Thyroid gland (tissue), 4 donors: ENCODE results near the gene TRIP12. TPM values are rescaled to one million over a fixed set of nuclear protein-coding genes. Genes with fewer than 3 reads are reported as not detected.
"Not testable (repeated sequence)": the region's sequence is repeated elsewhere in the genome, so short reads cannot be mapped to it uniquely, and the experiment has no call there.

Source experiments
- DNase-seq, 2 donors: peaks; one replicate each; pipeline ENCODE4 v3.0.0-alpha.2; 2019
- H3K27ac ChIP-seq, 3 donors: fragments of 200-600 bp; sonication (generic); 1 replicate in 2 of 3; 2 replicates in 1 of 3; pipeline ENCODE4 v1.5.1; 2016 to 2019; ENCODE audit warnings: mild to moderate bottlenecking in 1 of 3, moderate library complexity in 1 of 3
- H3K27me3 ChIP-seq: fragments of 200-600 bp; sonication (generic); one replicate; pipeline ENCODE4 v1.5.1; 2019
- H3K36me3 ChIP-seq, 2 donors: fragments of 200-600 bp; sonication (generic); one replicate each; pipeline ENCODE4 v1.5.1; 2016 to 2019
- H3K4me1 ChIP-seq, 2 donors: fragments of 200-600 bp; sonication (generic); one replicate each; pipeline ENCODE4 v1.5.1; 2017 to 2019
- H3K4me3 ChIP-seq, 3 donors: fragments of 200-600 bp; sonication (generic); replicated peaks in 1 of 3; 1 replicate in 2 of 3; 2 replicates in 1 of 3; pipeline ENCODE4 v1.5.1; 2016; ENCODE audit warnings: mild to moderate bottlenecking in 1 of 3
- H3K9me3 ChIP-seq: fragments of 200-600 bp; sonication (generic); one replicate; pipeline ENCODE4 v1.5.1; 2017
- CTCF ChIP-seq, 6 experiments: fragments of 200-600 bp in 3 of 6; fragments of 450-650 bp in 3 of 6; sonication (generic) in 3 of 6; IDR thresholded peaks; one replicate each; pipeline ENCODE4 v1.5.1; 2016 to 2019; ENCODE audit warnings: antibody characterized with exemption in 6 of 6, mild to moderate bottlenecking in 2 of 6, inconsistent platforms in 1 of 6, moderate library complexity in 1 of 6
- POLR2A ChIP-seq, 2 donors: fragments of 450-650 bp; IDR thresholded peaks; one replicate each; pipeline ENCODE4 v1.6.1; 2017; ENCODE audit warnings: antibody characterized with exemption in 2 of 2, mild to moderate bottlenecking in 2 of 2, moderate library complexity in 1 of 2
- WGBS, 2 donors: methylation state at CpG; one replicate each; pipeline ENCODE4 v1.1.5; 2017; 5-methylcytosine and 5-hydroxymethylcytosine counted together
- intact Hi-C: fragments of 100-400 bp; cut with DNase I; formaldehyde crosslinking; loops from one replicate; pipeline ENCODE4 v1.15.1; 2023
- total RNA-seq, 4 donors: library from RNA; depleted of rRNA; stranded (reverse); fragments of >200 nt; gene quantifications; one replicate each; pipeline ENCODE4 v1.2.3, GENCODE V29; 2016

The TRIP12 gene
- total RNA-seq, 4 donors from 2014 or later, result 155 to 273 (median 184) TPM

GRCh38 chr2:229901819-229902218 lies 20.0 kb downstream of the TRIP12 start:
- peaks cover 26 to 27% of the 10 kb centered on the region in 2 donors for H3K4me1 ChIP-seq
- H3K9me3 ChIP-seq, result no peaks in the 10 kb centered on the region
- intact Hi-C loops, result no loop called here
- TF ChIP-seq POLR2A (IDR thresholded peaks at IDR 0.05), result no peak
- TF ChIP-seq CTCF (IDR thresholded peaks at IDR 0.05), result no peak
- no peak overlapping the region for H3K27ac ChIP-seq
- WGBS, 2 donors, result 61 to 80% methylated on average over 3 of the region's 3 CpGs
- no peak for DNase-seq
- no peaks in the 10 kb centered on the region for H3K36me3 ChIP-seq
- no peak overlapping the region for H3K4me3 ChIP-seq
- no peaks in the 10 kb centered on the region for H3K27me3 ChIP-seq

- H3K27ac ChIP-seq, intact Hi-C loops, H3K27me3 ChIP-seq, H3K4me3 ChIP-seq, DNase-seq, H3K36me3 ChIP-seq, H3K9me3 ChIP-seq: not testable (repeated sequence)
- peaks cover 27 to 28% of the 10 kb centered on the region in 2 donors for H3K4me1 ChIP-seq
- 94 to 95% methylated on average over 9 of the region's 9 CpGs for WGBS, 2 donors
Observed at GRCh38 chr2:229900514-229900913, 21.3 kb downstream of the TRIP12 start.

- no peak for DNase-seq
- 85 to 90% methylated on average over 3 of the region's 3 CpGs for WGBS, 2 donors
- intact Hi-C loops, result no loop called here
- H3K27ac ChIP-seq, result no peak overlapping the region
- H3K4me1 ChIP-seq, result peaks cover 27 to 28% of the 10 kb centered on the region in 2 donors
- H3K27me3 ChIP-seq, result no peaks in the 10 kb centered on the region
- H3K4me3 ChIP-seq, result no peak overlapping the region
- no peaks in the 10 kb centered on the region for H3K9me3 ChIP-seq
- no peaks in the 10 kb centered on the region for H3K36me3 ChIP-seq
- TF ChIP-seq POLR2A (IDR thresholded peaks at IDR 0.05), result no peak
Observed at GRCh38 chr2:229900012-229900411, 21.8 kb downstream of the TRIP12 start.

- intact Hi-C loops, result no loop called here
- no peaks in the 10 kb centered on the region for H3K27me3 ChIP-seq
- WGBS, 2 donors, result 91% methylated on average over 3 of the region's 3 CpGs
- DNase-seq, result no peak
- no peaks in the 10 kb centered on the region for H3K36me3 ChIP-seq
- no peaks in the 10 kb centered on the region for H3K9me3 ChIP-seq
- TF ChIP-seq POLR2A (IDR thresholded peaks at IDR 0.05) (no peak), CTCF (IDR thresholded peaks at IDR 0.05) (no peak)
- H3K27ac ChIP-seq, result no peak overlapping the region
- peaks cover 27 to 28% of the 10 kb centered on the region in 2 donors for H3K4me1 ChIP-seq
- H3K4me3 ChIP-seq, result no peak overlapping the region
Observed at GRCh38 chr2:229899604-229900003, 22.2 kb downstream of the TRIP12 start.

GRCh38 chr2:229896857-229897256 lies 25.0 kb downstream of the TRIP12 start:
- Histone ChIP-seq H3K27me3 (no peaks in the 10 kb centered on the region), H3K4me3 (no peak overlapping the region), H3K36me3 (no peaks in the 10 kb centered on the region), H3K9me3 (no peaks in the 10 kb centered on the region), H3K27ac (no peak overlapping the region), H3K4me1 (peaks cover 18 to 23% of the 10 kb centered on the region in 2 donors)
- 66 to 72% methylated on average over 1 of the region's 1 CpG for WGBS, 2 donors
- TF ChIP-seq POLR2A (IDR thresholded peaks at IDR 0.05) (no peak), CTCF (IDR thresholded peaks at IDR 0.05) (no peak)
- DNase-seq, result no peak
- intact Hi-C loops, result no loop called here

GRCh38 chr2:229889023-229889422 lies 32.8 kb downstream of the TRIP12 start:
- Histone ChIP-seq H3K36me3 (no peaks in the 10 kb centered on the region), H3K27ac (no peak overlapping the region), H3K4me1 (peaks cover 21 to 38% of the 10 kb centered on the region in 2 donors), H3K4me3 (no peak overlapping the region), H3K27me3 (no peaks in the 10 kb centered on the region), H3K9me3 (no peaks in the 10 kb centered on the region)
- TF ChIP-seq CTCF (IDR thresholded peaks at IDR 0.05) (no peak), POLR2A (IDR thresholded peaks at IDR 0.05) (no peak)
- intact Hi-C loops, result no loop called here
- 94 to 98% methylated on average over 2 of the region's 2 CpGs for WGBS, 2 donors
- no peak for DNase-seq
